SK-N-SH (cell line): ENCODE data around the gene CREB5. TPM values are rescaled to one million over a fixed set of nuclear protein-coding genes. Genes with fewer than 3 reads are reported as not detected.

Experiments used
- CTCF ChIA-PET: fragments of 300-600, 350-600 bp; formaldehyde crosslinking; extraction: SDS; loops from one replicate; lab custom pipeline; 2021; lab: Yijun Ruan, JAX
- POLR2A ChIA-PET: fragments of 350-600 bp; sonication (Branson Sonifier 250); formaldehyde crosslinking; extraction: SDS; loops from one replicate; lab custom pipeline; 2020; ENCODE audit warnings: antibody characterized with exemption, inconsistent platforms; lab: Yijun Ruan, JAX
- DNase-seq: peaks from one replicate; pipeline ENCODE4 v3.0.0; 2012
- H2AFZ ChIP-seq: fragments of 200-600 bp; sonication (generic); 2 replicates; pipeline ENCODE4 v1.8.1; 2016; ENCODE audit warnings: antibody characterized with exemption, mild to moderate bottlenecking, low read depth
- H3F3A ChIP-seq: fragments of 200-600 bp; sonication (generic); replicated peaks from 2 replicates; pipeline ENCODE3; 2016; ENCODE audit warnings: antibody characterized with exemption, mild to moderate bottlenecking; ENCODE audit not compliant: insufficient read depth
- H3K27ac ChIP-seq, 2 experiments: fragments of 200-500 bp in 1 of 2; fragments of 200-600 bp in 1 of 2; sonication (Bioruptor generic) in 1 of 2; sonication (generic), shearing (Covaris generic) in 1 of 2; 2 replicates each; pipeline versions ENCODE4 v1.5.1 to v1.6.1; 2014 to 2016; ENCODE audit warnings: low read depth in 2 of 2, inconsistent platforms in 1 of 2, low read length in 1 of 2, mild to moderate bottlenecking in 1 of 2, mixed read lengths in 1 of 2
- H3K27me3 ChIP-seq: fragments of 200-600 bp; sonication (generic), shearing (Covaris generic); 2 replicates; pipeline ENCODE4 v1.6.1; 2016; ENCODE audit warnings: mixed run types; ENCODE audit not compliant: insufficient read depth
- H3K36me3 ChIP-seq, 2 experiments: fragments of 200-500 bp in 1 of 2; fragments of 200-600 bp in 1 of 2; sonication (Bioruptor generic) in 1 of 2; sonication (generic) in 1 of 2; replicated peaks in 1 of 2; 2 replicates each; pipeline versions ENCODE3 to v1.5.1; 2014 to 2016; ENCODE audit warnings: low read length in 1 of 2, mild to moderate bottlenecking in 1 of 2; ENCODE audit not compliant: insufficient read depth in 2 of 2, control insufficient read depth in 1 of 2
- H3K4me1 ChIP-seq, 2 experiments: fragments of 200-500 bp in 1 of 2; fragments of 200-600 bp in 1 of 2; sonication (Bioruptor generic) in 1 of 2; sonication (generic), shearing (Covaris generic) in 1 of 2; 2 replicates each; pipeline versions ENCODE4 v1.5.1 to v1.6.1; 2014 to 2016; ENCODE audit warnings: low read depth in 1 of 2, low read length in 1 of 2, mixed run types in 1 of 2; ENCODE audit not compliant: insufficient read depth in 2 of 2, control insufficient read depth in 1 of 2
- H3K4me2 ChIP-seq: fragments of 200-600 bp; sonication (generic), shearing (Covaris generic); 2 replicates; pipeline ENCODE4 v1.6.1; 2017; ENCODE audit warnings: mixed run types
- H3K4me3 ChIP-seq, 2 experiments: fragments of 200-500 bp in 1 of 2; fragments of 200-600 bp in 1 of 2; sonication (Bioruptor generic) in 1 of 2; sonication (generic), shearing (Covaris generic) in 1 of 2; 2 replicates each; pipeline versions ENCODE4 v1.5.1 to v1.8.1; 2014 to 2016; ENCODE audit warnings: low read depth in 2 of 2, inconsistent platforms in 1 of 2, low read length in 1 of 2, mild to moderate bottlenecking in 1 of 2, mixed read lengths in 1 of 2, moderate library complexity in 1 of 2
- H3K79me2 ChIP-seq: fragments of 200-600 bp; sonication (generic); 2 replicates; pipeline ENCODE4 v1.8.1; 2017; ENCODE audit warnings: mild to moderate bottlenecking; ENCODE audit not compliant: insufficient read depth
- H3K9ac ChIP-seq: fragments of 200-600 bp; sonication (generic); 2 replicates; pipeline ENCODE4 v1.6.1; 2017; ENCODE audit warnings: mixed run types
- H3K9me2 ChIP-seq: fragments of 200-600 bp; sonication (generic); 2 replicates; pipeline ENCODE4 v1.6.1; 2017; ENCODE audit warnings: mixed run types
- H3K9me3 ChIP-seq: fragments of 200-600 bp; sonication (generic); 2 replicates; pipeline ENCODE4 v1.6.1; 2017; ENCODE audit warnings: mixed run types, mild to moderate bottlenecking, moderate library complexity
- H4K20me1 ChIP-seq: fragments of 200-600 bp; sonication (generic); 2 replicates; pipeline ENCODE4 v1.6.1; 2017; ENCODE audit warnings: mild to moderate bottlenecking, mixed run types; ENCODE audit not compliant: insufficient read depth
- EZH2phosphoT487 ChIP-seq: fragments of 200-600 bp; sonication (generic); IDR thresholded peaks from 2 replicates; pipeline ENCODE4 v1.6.1; 2017; ENCODE audit warnings: low read depth, mixed run types, mild to moderate bottlenecking, antibody characterized with exemption, moderate library complexity, borderline replicate concordance
- FOXJ3 ChIP-seq: sonication (generic); formaldehyde crosslinking; IDR thresholded peaks from 2 replicates; pipeline ENCODE4 v1.5.1; 2020; ENCODE audit warnings: mild to moderate bottlenecking, missing genetic modification reagents
- GATA2 ChIP-seq: sonication (generic); formaldehyde crosslinking; IDR thresholded peaks from 2 replicates; pipeline ENCODE4 v1.5.0; 2020; ENCODE audit warnings: mild to moderate bottlenecking, missing genetic modification reagents
- JUND ChIP-seq: IDR thresholded peaks from 2 replicates; pipeline ENCODE4 v1.4.0; 2012
- MXI1 ChIP-seq: IDR thresholded peaks from 2 replicates; pipeline ENCODE4 v1.6.1; 2012; ENCODE audit warnings: mild to moderate bottlenecking, low read depth, low read length, improper control_type of control experiment
- NFIC ChIP-seq: IDR thresholded peaks from 2 replicates; pipeline ENCODE4 v1.4.0; 2012; ENCODE audit warnings: borderline replicate concordance
- NRF1 ChIP-seq: IDR thresholded peaks from 2 replicates; pipeline ENCODE4 v1.6.1; 2012; ENCODE audit warnings: low read depth, mild to moderate bottlenecking, low read length
- POLR2AphosphoS5 ChIP-seq: IDR thresholded peaks from 2 replicates; pipeline ENCODE4 v1.6.1; 2012; ENCODE audit warnings: low read depth, low read length
- RAD21 ChIP-seq: IDR thresholded peaks from 2 replicates; pipeline ENCODE4 v1.6.1; 2012; ENCODE audit warnings: mild to moderate bottlenecking, low read length
- RCOR1 ChIP-seq: fragments of 150-350 bp; IDR thresholded peaks from 2 replicates; pipeline ENCODE4 v1.6.1; 2017; ENCODE audit warnings: antibody characterized with exemption, low read length
- TAF1 ChIP-seq: IDR thresholded peaks from 2 replicates; pipeline ENCODE4 v1.6.1; 2012; ENCODE audit warnings: low read depth, mild to moderate bottlenecking, low read length, moderate library complexity, borderline replicate concordance
- YY1 ChIP-seq: IDR thresholded peaks from 2 replicates; pipeline ENCODE4 v1.4.0; 2012; ENCODE audit warnings: low read depth, mild to moderate bottlenecking
- WGBS: methylation state at CpG from one replicate; pipeline ENCODE4 v1.1.6; 2017; ENCODE audit warnings: low lambda C conversion rate; 5-methylcytosine and 5-hydroxymethylcytosine counted together
- polyA plus RNA-seq, 3 experiments: library from polyadenylated mRNA; depleted of rRNA; stranded (reverse); fragments of >200 nt; gene quantifications; 2 replicates each; pipeline ENCODE4 v1.2.3, GENCODE V29; 2012
- TF ChIP-seq, protein P1 (sequence below): fragments of 200-600 bp; sonication (generic); IDR thresholded peaks from 2 replicates; pipeline ENCODE4 v1.6.1; 2017; ENCODE audit warnings: antibody characterized with exemption, mild to moderate bottlenecking, moderate library complexity
- TF ChIP-seq, protein P2 (sequence below): IDR thresholded peaks from 2 replicates; pipeline ENCODE4 v1.4.0; 2012; ENCODE audit warnings: low read depth, borderline replicate concordance
- TF ChIP-seq, protein P3 (sequence below): IDR thresholded peaks from 2 replicates; pipeline ENCODE4 v1.4.0; 2012; ENCODE audit warnings: low read depth
- TF ChIP-seq, protein P4 (sequence below): IDR thresholded peaks from 2 replicates; pipeline ENCODE4; 2012

CREB5 gene
- polyA plus RNA-seq, 1 of the 3 experiments (the other 2 are of a cell fraction), result 19.3 TPM

DNA sequence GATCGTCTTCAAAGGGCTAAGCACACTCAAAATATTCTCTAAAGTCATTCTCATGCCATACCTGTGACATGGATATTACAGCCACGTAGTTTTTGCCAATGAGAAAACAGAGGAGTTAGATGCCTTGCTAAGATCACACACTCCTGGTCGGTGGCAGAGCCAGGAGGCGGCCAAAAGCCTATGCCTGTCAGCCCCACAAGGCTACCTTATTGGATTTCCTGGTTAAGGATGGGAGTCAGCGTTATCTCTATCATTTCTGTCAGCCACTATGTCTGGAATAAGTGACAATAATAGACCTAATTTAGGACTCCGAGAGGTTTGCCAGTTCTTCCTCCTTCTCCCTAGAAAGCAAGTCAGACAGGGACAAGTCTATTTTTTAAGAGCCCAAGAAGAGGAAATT, 295.0 kb downstream of the CREB5 start:
- 77% methylated on average over 6 of the region's 6 CpGs for WGBS
- H3K27ac ChIP-seq, result no peak overlapping the region
- CTCF ChIA-PET, result interaction anchor here (1.0 kb wide), 1 partner anchor 679 kb away, joined by 3 read pairs; no protein-coding TSS in a partner anchor
- no peak overlapping the region for H3K4me3 ChIP-seq
- no peak overlapping the region for H2AFZ ChIP-seq
- no peak for DNase-seq
- H3K4me2 ChIP-seq, result no peak overlapping the region
- no peak for TF ChIP-seq POLR2AphosphoS5
- TF ChIP-seq NFIC, result no peak
- TF ChIP-seq, protein P1, sequence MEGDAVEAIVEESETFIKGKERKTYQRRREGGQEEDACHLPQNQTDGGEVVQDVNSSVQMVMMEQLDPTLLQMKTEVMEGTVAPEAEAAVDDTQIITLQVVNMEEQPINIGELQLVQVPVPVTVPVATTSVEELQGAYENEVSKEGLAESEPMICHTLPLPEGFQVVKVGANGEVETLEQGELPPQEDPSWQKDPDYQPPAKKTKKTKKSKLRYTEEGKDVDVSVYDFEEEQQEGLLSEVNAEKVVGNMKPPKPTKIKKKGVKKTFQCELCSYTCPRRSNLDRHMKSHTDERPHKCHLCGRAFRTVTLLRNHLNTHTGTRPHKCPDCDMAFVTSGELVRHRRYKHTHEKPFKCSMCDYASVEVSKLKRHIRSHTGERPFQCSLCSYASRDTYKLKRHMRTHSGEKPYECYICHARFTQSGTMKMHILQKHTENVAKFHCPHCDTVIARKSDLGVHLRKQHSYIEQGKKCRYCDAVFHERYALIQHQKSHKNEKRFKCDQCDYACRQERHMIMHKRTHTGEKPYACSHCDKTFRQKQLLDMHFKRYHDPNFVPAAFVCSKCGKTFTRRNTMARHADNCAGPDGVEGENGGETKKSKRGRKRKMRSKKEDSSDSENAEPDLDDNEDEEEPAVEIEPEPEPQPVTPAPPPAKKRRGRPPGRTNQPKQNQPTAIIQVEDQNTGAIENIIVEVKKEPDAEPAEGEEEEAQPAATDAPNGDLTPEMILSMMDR, result no peak
- TF ChIP-seq NRF1, result no peak
- TF ChIP-seq RAD21, result no peak
- TF ChIP-seq, protein P2, sequence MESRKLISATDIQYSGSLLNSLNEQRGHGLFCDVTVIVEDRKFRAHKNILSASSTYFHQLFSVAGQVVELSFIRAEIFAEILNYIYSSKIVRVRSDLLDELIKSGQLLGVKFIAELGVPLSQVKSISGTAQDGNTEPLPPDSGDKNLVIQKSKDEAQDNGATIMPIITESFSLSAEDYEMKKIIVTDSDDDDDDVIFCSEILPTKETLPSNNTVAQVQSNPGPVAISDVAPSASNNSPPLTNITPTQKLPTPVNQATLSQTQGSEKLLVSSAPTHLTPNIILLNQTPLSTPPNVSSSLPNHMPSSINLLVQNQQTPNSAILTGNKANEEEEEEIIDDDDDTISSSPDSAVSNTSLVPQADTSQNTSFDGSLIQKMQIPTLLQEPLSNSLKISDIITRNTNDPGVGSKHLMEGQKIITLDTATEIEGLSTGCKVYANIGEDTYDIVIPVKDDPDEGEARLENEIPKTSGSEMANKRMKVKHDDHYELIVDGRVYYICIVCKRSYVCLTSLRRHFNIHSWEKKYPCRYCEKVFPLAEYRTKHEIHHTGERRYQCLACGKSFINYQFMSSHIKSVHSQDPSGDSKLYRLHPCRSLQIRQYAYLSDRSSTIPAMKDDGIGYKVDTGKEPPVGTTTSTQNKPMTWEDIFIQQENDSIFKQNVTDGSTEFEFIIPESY, result no peak
- no peak for TF ChIP-seq MXI1
- TF ChIP-seq JUND, result no peak
- TF ChIP-seq, protein P3, sequence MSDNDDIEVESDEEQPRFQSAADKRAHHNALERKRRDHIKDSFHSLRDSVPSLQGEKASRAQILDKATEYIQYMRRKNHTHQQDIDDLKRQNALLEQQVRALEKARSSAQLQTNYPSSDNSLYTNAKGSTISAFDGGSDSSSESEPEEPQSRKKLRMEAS, result no peak
- no peak for TF ChIP-seq GATA2
- TF ChIP-seq FOXJ3, result no peak
- TF ChIP-seq, protein P4, sequence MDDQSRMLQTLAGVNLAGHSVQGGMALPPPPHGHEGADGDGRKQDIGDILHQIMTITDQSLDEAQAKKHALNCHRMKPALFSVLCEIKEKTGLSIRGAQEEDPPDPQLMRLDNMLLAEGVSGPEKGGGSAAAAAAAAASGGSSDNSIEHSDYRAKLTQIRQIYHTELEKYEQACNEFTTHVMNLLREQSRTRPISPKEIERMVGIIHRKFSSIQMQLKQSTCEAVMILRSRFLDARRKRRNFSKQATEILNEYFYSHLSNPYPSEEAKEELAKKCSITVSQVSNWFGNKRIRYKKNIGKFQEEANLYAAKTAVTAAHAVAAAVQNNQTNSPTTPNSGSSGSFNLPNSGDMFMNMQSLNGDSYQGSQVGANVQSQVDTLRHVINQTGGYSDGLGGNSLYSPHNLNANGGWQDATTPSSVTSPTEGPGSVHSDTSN, result no peak
- TF ChIP-seq EZH2phosphoT487, result no peak
- TF ChIP-seq RCOR1, result no peak
- TF ChIP-seq TAF1, result no peak
- no peak for TF ChIP-seq YY1
- TF ChIP-seq, all 33 proteins: peak for 0
- Histone ChIP-seq H3K27me3 (no peaks in the 10 kb centered on the region), H3K9me3 (no peaks in the 10 kb centered on the region), H3K9me2 (no peaks in the 10 kb centered on the region), H3K79me2 (no peaks in the 10 kb centered on the region), H3K36me3 (no peaks in the 10 kb centered on the region), H3F3A (no peaks in the 10 kb centered on the region), H4K20me1 (no peaks in the 10 kb centered on the region), H3K4me1 (peaks cover 0 to 4% of the 10 kb centered on the region in 2 experiments; a peak in 2 of 4 replicates), H3K9ac (no peak overlapping the region)
- POLR2A ChIA-PET, result no interaction called here
